GF-D8 (cell line): ENCODE measurements around the gene RRP15.

ENCODE experiments used
- DNase-seq: peaks from one replicate; lab custom pipeline; 2025; lab: John Stamatoyannopoulos, UW

RRP15 gene

DNA sequence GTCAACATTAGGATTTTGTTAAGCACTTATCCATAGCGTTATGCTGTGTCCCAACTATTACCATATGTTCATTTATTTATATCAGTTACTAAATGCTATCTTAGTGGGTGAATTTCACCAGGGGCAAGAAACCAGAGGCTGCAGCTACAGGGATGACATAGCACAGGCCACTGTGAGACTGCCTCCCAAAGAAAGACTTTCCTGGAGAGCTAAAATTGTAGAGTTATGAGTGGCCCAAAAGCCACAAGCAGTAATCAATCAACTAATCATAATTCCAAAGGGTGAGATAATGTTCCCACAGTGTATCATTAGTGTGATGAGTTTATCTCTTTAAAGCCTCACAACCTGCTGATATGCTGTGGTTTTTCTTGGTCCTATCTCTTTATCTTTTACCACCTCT is 56.2 kb downstream of the RRP15 start:
- DNase-seq, result no peak

DNA sequence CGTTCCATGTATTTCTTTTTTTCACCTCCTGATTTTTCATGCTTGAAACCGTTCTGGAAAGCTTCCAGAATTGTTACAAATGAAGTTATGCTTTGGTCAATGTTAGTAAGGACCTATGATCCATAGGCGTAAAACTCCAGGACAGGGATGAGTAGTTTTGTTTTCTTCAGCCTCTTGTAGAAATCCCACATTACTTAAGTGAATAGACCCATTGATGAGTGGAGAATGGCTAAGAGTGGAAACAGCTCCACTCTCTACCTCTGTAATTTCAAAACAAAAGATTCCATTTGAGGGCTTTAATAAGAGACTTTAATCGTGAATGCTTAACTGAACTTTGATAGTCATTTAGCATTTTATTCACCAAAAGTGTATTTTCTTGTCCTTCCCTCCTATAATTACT is 57.0 kb downstream of the RRP15 start:
- no peak for DNase-seq

DNA sequence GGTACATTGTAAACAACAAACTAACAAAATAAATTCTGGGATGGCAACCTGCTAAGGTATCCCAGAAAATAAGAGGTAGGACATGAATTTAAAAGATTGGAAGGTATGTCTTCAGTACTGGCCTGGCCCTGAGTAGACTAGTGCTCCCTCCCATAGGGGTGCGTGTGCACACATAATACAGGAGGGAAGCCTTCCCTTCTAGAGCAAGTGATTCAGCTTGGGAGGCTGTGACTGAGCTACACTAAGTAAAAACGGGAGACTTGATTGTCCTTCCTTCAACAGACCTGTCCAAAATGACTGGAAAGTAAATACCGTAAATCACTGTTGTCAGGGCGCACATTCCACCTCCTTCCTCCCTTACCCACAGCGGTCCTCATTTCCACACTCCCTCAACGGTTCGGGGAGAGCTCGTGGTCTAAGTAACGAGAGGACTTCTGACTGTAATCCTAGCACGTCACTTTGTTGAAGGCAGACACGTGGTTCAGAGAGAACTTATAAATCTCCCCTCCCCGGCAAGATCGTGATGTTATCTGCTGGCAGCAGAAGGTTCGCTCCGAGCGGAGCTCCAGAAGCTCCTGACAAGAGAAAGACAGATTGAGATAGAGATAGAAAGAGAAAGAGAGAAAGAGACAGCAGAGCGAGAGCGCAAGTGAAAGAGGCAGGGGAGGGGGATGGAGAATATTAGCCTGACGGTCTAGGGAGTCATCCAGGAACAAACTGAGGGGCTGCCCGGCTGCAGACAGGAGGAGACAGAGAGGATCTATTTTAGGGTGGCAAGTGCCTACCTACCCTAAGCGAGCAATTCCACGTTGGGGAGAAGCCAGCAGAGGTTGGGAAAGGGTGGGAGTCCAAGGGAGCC is 60.0 kb downstream of the RRP15 start, which contains the start of gene TGFB2:
Gene TGFB2 (plus strand): TSS at position 523 of the 859 bp plus-strand sequence. CDS start 1,366 bp downstream, outside the sequence.
- peak; percentile 23 for DNase-seq

DNA sequence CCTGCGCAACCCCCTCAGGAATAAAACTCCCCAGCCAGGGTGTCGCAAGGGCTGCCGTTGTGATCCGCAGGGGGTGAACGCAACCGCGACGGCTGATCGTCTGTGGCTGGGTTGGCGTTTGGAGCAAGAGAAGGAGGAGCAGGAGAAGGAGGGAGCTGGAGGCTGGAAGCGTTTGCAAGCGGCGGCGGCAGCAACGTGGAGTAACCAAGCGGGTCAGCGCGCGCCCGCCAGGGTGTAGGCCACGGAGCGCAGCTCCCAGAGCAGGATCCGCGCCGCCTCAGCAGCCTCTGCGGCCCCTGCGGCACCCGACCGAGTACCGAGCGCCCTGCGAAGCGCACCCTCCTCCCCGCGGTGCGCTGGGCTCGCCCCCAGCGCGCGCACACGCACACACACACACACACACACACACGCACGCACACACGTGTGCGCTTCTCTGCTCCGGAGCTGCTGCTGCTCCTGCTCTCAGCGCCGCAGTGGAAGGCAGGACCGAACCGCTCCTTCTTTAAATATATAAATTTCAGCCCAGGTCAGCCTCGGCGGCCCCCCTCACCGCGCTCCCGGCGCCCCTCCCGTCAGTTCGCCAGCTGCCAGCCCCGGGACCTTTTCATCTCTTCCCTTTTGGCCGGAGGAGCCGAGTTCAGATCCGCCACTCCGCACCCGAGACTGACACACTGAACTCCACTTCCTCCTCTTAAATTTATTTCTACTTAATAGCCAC is 60.7 kb downstream of the RRP15 start:
- peak; percentile 20 for DNase-seq

- DNase-seq, result no peak
These were observed 61.5 kb downstream of the RRP15 start for GRCh38 chr1:218346391-218347204.

GRCh38 chr1:218347336-218347722 is 62.2 kb downstream of the RRP15 start:
- no peak for DNase-seq

GRCh38 chr1:218347723-218348627 is 62.9 kb downstream of the RRP15 start:
- DNase-seq, result no peak

DNA sequence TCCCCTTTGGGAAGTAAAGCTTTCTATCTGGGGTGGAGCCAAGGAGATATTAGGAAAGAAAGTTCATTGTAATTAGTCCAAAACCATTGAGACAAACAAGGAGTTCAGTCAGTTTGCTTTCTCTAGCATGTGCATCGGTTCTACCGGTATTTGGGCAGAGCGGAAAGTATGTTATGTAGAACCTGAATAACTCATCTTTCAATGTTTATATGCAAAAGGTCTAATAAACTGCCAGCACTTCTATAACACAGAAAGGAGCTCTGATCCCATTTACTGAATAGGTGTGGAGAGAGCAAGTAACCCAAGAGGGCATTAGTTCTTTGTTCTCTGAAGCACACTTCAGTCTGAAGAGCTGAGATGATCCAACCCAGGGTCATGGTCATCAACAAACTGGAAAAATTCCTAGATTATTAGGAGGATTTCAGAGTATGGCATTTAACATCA is 63.6 kb downstream of the RRP15 start:
- DNase-seq, result no peak

DNA sequence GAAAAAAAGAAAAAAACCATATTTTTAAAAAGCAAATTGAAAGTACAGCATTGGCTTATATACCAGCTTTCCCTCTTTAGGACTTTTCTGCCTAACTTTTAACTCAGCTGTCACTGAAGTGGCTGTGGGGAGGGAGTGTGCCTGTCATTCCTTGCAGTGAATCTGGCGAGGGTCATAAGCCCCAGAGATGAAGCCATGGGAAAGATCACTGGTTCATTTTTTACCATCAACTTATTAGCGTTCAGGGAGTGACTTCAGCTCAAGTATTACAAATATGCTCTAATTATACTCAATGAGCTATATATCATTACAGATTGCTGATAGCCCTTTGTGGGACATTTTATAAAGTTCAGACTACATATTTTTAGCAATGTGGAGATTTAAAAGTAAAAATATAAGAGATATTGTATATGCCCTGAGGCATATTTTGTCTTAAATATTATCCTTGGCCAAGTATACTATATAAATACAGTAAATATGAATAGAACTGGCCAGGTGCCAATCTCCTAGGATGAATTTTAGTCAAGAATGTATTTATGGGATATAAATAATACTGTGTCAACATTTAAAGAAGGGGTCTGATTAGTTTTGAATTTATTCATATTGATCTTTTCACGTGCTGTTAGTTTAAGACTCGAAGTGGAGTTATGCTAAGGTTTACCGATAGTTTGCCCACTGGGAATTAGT is 64.4 kb downstream of the RRP15 start:
- DNase-seq, result no peak

DNA sequence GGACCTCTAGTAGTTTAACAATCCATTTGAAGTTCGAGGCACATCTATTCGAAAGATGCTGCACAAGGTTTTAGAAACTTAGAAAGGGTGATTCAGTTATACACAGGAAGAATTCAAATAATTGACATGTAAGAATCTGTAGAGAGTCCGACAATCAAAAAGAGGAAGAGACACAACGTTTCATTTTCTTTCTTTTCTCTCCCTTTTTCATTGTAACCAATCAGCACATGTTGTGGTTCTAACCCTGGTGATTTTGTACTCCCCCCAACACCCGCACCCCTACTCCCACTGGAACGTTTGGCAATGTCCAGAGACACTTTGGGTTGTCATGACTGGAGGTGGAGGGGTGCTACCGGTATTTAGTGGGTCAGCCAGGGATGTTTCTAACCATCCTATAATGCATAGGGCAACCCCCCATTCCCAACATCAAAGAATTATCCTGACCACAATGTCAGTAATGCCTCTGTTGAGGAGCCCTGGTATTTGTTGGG is 65.0 kb downstream of the RRP15 start:
- no peak for DNase-seq

- DNase-seq, result no peak
These were observed 65.7 kb downstream of the RRP15 start for GRCh38 chr1:218350801-218351266.

- no peak for DNase-seq
These were observed 66.4 kb downstream of the RRP15 start for GRCh38 chr1:218351391-218352074.

GRCh38 chr1:218352075-218352438 is 67.0 kb downstream of the RRP15 start:
- no peak for DNase-seq

DNA sequence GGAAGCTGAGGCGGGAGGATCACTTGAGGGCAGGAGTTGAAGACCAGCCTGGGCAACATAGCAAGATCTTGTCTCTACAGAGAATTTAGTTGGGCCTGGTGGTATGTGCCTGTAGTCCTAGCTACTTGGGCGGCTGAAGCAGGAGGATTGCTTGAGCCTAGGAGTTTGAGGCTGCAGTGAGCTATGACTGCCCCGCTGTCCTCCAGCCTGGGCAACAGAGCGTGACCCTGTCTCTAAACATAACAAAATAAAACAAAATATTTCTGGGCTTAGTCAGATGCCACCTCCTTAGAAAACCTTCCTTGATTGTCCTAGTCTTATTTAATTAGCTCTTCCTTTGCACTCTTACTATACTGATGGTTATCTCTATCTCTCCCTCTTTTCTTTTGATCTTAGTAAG is 68.6 kb downstream of the RRP15 start:
- DNase-seq, result no peak

DNA sequence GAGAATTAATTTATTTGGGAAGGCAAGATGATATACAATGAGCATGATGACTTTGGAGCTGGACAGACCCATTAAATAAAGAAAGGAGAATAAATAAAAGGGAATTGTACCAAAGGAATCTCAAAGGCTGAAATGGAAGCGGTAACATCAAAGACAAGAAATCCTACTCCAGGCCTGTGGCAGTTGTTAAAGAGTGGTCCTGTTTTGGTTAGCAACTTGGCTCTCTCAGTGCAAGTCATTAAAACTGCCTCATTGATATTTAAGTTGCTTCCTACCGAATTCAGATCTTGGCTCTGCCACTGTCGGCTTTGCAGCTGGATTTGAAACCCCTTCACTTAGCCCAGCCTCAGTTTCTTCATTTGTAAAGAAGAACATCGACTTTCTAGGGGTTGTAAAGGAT is 70.2 kb downstream of the RRP15 start:
- DNase-seq, result no peak

DNA sequence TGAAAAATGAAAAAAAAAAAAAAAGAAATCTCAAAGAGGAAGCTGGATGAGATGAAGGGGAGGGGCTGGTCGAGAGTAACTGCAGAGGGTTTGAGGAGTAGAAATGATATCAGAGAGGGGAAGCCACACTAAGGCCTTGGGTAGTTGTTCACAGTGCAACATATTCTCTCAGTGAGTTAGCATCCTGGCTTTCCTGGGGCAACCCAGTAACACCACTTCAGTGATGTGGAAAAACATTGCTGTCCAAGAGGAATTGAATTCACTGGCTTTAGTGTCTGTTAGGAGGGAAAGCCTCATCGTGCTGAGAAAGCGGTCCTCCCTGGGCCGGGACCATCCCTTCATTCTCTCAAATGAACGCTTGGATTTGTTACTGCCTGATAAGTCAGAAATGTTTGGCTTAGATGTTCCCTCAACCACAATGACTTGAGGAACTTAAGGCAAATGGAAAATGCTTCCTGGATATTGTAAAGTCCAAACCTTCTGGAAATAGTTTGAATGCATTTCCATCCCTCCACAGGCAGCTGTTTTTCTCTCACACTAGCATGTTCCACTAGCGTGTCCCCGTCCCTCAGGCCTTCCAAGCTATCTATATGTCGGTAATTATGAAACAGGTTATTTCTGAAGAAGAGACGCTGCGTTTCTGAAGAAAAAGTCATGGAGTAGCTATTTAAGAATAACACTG is 72.3 kb downstream of the RRP15 start:
- DNase-seq, result no peak

DNA sequence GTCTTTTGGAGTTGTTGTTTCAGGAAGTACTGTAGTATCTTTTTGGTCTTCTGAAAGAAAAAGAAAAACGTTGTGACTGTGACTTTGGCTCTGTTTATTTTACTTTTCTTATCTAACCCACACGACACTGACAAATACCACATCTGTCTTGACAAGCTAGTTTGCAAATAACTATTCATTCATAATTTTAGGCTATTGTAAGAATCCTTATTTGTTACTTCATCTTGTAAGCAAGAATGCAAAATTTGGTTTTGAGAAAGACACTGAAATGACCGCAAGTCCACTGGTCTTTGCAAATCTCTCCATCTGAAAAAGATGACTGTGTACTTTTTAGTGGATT is 72.8 kb downstream of the RRP15 start:
- DNase-seq, result no peak

GRCh38 chr1:218361298-218362065 is 76.4 kb downstream of the RRP15 start:
- no peak for DNase-seq
